ENCODE data around the gene MGAT4C.

DNA sequence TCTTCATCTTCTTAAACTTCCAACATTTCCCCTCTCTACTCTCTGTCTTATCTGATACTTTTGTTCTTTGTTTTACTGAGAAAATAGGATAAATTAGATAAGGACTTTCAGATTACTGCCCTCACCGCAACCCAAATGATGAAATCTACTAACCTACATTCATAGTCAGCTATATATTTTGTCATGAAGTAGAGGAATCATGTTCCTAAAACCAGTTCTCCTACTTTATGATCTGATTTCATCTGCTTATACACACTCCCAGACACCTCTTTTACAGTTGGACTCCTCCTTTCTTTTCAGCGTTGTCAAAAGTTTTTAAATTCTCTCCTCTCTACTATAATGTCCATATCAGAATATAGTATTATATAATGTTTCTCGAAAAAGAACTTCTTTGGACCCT, 29.7 kb downstream of the MGAT4C start:
- TF ChIP-seq, protein P1, sequence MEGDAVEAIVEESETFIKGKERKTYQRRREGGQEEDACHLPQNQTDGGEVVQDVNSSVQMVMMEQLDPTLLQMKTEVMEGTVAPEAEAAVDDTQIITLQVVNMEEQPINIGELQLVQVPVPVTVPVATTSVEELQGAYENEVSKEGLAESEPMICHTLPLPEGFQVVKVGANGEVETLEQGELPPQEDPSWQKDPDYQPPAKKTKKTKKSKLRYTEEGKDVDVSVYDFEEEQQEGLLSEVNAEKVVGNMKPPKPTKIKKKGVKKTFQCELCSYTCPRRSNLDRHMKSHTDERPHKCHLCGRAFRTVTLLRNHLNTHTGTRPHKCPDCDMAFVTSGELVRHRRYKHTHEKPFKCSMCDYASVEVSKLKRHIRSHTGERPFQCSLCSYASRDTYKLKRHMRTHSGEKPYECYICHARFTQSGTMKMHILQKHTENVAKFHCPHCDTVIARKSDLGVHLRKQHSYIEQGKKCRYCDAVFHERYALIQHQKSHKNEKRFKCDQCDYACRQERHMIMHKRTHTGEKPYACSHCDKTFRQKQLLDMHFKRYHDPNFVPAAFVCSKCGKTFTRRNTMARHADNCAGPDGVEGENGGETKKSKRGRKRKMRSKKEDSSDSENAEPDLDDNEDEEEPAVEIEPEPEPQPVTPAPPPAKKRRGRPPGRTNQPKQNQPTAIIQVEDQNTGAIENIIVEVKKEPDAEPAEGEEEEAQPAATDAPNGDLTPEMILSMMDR (IDR thresholded peaks at IDR 0.05): no peak
- TF ChIP-seq POLR2AphosphoS5 (IDR thresholded peaks at IDR 0.05): no peak

Data from upper lobe of left lung (tissue), 4 donors.